SKM-1 treated with dmso at 0.1 percent for 144 hours (cell line): ENCODE measurements around the gene MICAL2.
A peak's percentile ranks its signal among the peaks of the same experiment; 100 is the strongest.

Experiments used
- DNase-seq: peaks from one replicate; lab custom pipeline; 2025; ENCODE audit not compliant: unreplicated experiment; lab: John Stamatoyannopoulos, UW

MICAL2 gene

DNA sequence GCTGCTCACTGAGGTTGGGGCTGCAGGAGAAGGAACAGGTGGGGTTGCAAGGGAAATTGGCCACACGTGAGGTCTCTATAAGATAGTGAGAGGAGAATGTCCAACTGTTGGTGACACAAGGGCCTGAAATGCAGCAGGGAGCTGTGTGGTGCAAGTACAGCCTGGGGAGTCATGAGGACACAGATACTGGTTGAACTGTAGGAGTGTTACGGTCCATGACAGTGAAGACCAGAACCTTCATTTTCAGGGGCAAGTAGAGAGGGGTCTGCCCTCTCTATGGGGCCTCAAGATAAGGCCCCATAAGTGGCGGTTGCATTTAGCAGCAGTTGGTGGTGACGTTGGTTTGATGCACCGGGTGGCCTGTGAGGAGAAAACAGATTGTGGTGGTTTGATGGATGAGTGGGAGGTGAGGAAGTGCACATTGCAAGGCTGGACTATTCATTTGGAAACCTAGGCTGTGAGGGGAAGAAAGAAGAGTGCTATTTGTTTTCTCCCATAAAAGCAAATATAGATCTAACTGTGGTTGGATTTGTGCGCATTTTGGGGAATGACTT is 39.4 kb downstream of the MICAL2 start:
- DNase-seq = no peak

DNA sequence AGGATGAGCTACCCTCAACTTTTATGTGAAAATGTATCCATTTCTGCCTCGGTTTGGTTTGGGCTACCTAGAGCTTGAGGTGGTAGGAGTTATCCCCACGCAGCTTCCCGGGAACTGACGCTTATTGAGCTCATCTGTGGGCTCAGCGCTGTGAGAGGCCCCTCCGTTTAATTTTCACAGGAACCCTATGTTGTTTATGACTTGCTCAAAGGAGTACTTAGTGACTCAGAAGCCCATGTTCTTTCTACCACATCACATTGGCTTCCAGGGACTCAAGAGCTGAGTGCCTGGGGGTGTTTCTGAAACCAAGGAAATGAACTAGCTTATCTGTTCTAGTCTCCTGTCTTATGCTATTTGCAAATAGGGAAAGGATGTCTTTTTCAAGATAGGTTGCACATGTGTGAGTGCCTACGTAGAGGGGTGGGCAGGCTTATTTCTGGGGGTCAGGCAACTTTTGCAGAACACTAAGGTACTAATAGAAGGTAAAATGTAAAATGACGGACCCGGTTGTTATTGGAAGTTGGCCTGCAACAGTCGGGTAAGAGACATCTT is 40.5 kb downstream of the MICAL2 start:
- DNase-seq = no peak

DNA sequence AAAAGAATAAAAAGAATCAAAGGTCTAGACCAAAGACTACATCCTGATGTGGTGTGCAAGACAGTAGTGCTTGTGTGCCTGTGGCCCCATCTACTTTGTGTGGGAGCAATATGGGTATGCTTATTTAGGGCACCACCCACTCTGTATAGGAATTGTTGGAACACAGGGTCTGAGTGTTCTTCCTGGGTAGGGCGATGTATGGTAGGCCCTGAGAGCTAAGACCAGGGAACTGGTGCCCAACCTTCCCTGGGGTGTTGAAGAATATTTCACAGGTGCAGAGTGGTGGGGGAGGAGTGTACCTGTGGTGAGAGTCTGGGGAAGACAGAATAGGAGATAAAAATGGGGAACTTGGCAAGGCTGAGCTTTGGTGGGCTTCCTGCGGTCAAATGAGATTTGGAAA is 41.9 kb downstream of the MICAL2 start:
- no peak for DNase-seq

DNA sequence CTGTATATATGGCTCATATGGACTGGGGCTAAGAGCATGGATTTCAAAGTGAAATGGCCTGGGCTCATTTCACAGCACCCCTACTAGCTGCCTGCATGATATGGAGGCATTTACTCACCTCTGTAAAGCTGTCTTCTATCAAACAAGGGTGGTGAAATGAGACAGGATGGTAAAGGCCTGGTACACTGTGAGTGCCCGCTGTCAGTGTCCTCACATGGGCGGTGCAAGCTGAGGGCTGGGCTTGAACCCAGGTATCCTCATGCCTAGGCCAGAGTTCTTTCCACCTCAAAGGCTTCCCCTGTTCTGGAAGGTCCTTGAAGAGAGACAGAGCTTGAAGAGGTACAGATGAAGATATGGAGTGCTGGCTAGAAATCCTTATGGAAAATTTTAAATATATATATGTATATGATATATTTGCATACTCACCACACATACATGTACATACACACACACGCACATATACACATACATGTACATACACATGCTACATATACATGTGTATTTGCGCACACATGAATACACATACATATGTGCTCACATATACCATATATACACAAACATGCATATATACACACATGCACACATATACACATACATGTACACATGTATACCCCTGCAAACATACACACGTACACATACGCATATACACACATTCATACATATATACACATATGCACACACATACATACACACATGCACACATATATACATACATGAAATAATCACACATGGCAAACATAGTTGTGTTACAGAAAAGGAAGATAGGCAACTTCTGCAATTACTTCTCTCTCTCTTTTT is 44.7 kb downstream of the MICAL2 start:
- DNase-seq = no peak

DNA sequence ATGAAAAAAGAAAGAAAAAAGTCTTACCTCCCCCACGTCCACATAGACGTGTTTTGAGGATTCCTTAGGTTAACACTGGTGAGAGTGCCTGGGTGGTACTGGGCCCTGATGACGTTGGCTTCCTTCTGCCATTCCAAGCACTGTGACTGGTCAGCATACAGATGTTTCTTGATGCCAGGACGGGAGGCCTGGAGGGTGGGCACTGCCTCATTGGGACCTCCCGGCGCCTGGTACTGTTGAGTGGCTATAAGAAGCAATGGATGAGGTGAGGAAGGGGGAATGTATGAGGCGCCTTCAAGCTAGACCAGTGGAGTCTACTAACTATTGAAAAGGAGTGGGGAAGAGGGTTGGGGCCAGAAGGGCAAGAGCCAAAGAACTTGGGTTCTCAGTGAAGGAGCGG is 45.3 kb downstream of the MICAL2 start:
- DNase-seq = no peak

DNA sequence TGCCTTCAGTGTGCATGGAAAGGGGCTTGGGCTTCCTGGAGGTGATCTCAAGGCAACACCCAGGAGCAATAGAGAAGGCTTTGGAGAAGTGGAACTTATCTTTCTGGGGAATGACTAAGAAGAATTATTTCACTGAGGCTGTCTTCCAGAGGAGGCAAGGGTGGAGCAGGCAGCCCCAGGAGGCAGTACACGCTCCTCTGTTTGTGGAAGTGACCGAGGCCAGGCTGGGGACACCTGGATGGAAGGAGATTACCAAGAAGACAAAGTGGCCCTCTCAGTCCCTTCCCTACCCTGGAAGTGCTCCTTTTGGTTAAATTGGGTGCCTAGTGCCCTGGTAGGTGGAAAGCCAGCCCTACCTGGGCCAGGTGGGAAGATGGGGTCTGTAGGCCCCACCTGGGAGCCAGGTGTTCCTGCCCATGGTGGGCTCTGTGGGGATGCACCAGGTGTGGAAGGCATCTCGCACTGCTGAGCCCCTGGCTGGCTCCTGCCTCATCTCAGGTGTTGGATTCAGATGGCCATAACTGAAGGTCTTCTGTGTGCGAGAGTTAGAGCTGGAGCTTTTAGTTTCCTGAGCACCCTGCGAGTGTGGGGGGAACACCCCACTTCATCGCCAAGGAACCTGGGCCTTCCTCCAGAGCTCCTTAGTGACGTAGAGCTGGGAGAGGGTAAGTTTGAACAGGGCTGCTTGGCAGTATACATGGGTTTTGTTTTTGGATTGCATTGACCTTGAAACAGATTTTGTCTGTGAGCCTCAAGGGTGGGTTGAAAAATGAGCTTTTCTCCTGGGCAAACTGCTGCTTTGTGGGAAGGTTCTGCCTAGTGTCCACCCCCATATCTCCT is 46.1 kb downstream of the MICAL2 start:
- DNase-seq = no peak

DNA sequence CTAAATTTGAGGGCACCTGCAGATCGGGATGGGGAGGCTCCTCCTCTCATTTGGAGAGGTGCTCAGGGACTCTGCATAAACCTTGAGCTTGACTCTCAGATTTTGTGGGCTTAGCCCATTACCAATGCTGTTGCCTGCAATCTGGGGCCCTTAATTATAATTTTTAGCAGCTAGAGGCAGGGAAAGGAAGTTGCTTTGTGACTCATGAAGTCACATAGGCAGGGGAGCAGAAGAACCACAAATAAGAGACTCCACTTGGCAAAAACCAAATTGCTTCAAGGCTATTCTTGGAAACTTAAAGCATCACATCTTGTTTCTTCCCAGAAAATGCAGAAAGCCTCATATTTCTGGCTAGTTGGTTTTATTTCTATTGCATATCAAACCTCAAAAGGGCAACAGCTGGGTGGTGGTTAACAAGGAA is 46.9 kb downstream of the MICAL2 start:
- DNase-seq = peak; percentile 29

DNA sequence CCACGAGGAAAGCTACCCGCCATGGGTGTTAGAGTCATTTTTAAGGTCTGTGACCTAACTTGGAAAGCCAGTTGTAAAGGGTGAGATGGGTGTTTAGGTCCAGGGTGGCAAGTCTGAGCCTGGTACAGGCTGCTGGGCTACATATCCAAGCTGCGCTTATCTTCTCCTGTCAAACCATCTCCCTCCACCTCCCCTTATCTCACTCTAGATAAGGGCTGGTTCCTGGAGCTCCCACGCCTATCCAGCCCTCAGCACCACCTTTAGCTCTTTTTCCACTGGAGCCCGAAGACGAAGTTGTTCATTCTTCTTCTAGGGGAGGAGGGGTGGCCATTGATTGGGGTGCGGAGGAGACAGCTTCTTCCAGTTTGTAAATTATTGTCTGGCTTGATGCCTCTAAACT is 48.5 kb downstream of the MICAL2 start:
- DNase-seq = no peak

DNA sequence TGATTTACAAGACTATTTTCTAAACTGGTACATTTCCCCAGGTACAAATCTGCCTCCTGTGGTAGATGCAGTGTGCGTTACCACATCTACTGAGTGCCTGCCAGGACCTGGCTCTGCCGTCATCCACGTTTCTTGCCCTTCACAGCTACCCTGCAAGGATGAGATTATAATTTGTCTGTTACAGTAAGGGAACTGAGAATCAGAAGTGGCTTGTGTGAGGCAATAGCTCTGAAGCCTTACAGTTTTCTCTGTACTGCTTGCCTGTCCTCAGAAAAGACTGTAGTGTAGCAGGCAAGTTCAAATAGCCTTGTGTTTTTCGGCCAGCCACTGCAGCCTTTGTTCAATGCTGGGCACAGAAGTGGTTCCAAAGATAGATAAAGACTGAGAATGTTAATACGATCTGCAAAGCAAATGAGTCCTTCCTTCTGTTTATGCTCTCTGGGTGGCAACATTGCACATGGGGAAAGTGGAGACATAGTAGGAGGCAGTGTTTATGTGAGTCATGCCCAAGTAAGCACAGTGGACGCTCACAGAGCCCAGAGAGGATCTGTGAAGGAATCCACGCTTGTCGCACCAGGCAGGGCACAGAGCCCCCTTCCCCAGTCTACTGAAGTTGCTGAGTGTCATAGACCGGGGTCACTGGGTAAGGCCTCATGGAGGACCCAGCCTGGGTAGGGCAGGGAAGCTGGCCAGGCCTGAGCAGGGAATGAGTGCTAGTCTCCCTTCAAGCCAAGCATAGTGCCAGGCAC is 49.1 kb downstream of the MICAL2 start:
- peak; percentile 54 for DNase-seq

DNA sequence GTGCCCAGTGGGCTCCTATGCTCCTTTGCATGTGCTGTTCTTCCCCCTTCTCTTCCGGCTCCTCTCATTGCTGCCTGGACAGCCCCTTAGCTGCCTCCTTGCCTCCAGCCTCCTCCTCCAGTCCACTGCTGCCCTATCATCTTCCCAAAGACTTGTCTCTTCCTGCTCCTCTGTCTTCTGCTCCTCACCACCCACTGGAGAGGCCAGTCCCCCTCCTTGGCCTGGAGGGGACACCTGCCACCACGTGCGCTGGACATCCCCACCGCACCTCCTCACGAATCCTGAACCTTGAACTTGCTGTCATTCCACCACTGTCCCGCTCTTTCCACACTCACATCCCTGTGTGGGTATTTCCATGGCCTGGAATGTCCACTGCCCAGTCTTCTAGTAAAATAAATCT is 49.8 kb downstream of the MICAL2 start:
- DNase-seq = no peak

DNA sequence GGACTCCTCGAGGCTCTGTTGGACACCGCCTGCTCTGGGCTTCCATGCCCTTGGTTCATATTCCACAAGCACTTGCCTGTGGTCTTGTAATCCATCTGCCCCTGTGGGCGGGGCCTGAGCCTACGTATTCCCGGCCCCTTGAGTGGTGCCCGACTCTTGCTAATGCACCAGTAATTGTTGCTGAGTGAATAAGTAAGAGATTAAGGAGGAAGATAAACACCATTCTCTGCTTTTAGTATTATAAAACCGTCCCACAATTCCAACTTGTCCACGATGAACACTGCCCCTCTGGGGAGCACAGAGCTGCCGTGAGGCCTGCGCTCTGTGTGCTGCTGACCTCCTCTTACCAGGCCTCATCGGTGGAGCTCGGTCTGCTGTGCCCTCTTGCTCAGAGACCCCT is 50.3 kb downstream of the MICAL2 start:
- no peak for DNase-seq

DNA sequence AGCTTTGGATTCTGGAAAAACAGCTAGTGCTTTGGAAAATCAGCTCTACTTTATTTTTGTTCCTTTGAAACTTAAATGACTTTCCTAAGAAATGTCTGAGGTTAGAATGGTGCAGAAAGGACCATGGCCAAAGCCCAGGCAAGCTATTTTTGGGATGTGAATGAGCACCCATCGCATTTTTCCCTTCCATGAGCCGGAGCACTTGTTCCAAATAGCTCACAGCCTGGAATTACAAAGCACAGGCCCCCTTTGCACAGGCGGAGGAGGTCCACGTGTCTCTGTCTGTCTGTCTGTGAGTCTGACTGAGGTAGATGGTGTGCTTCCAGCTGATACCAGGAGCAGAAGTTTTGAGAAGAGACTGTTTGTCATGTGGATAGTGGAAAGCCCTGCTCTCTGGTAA is 50.7 kb downstream of the MICAL2 start:
- DNase-seq = no peak

DNA sequence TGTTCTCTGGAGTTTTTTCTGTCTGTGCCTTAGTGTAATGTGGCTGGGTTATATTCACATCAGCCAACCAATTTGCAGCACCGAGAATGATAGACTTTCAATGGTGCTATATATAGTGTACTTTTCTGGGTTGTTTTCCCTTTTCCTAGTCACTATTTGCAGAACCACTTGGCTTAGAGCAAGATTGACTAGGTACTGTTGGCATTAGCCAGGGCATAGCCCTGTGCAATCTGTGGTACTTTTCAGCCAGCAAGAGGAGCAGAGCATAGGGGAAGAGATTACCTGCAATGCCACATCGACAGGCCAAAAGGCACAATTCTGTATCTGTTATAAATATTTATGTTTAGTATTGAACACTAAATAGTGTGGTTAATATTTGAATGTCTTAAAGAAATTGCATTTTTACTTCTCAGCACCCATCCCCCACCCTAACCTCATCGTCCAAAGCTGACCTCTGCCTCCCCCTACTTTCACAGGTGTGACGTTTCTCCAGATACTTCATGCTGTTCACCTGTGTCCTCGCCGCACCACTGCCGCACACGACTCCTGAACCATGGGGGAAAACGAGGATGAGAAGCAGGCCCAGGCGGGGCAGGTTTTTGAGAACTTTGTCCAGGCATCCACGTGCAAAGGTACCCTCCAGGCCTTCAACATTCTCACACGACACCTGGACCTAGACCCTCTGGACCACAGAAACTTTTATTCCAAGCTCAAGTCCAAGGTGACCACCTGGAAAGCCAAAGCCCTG is 51.4 kb downstream of the MICAL2 start:
- DNase-seq = no peak

DNA sequence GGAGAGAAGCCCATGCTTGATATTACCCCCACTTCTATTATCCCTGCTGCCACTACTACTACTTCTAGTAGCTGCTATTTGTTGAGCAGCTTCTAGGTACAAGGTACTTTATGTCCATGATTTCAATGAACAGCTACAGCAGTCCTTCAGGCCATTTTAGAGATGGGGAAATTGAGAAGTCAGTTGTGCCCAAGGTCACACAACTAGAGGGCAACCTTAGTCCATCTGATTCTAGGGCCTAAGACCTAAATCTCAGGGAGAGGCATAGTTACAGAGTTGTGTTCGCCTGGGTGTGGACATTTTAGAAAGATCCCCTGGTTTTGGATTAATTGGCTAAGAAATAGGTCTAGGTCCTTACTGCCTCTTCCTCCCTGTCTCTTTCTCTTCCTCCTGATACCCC is 52.3 kb downstream of the MICAL2 start:
- no peak for DNase-seq

DNA sequence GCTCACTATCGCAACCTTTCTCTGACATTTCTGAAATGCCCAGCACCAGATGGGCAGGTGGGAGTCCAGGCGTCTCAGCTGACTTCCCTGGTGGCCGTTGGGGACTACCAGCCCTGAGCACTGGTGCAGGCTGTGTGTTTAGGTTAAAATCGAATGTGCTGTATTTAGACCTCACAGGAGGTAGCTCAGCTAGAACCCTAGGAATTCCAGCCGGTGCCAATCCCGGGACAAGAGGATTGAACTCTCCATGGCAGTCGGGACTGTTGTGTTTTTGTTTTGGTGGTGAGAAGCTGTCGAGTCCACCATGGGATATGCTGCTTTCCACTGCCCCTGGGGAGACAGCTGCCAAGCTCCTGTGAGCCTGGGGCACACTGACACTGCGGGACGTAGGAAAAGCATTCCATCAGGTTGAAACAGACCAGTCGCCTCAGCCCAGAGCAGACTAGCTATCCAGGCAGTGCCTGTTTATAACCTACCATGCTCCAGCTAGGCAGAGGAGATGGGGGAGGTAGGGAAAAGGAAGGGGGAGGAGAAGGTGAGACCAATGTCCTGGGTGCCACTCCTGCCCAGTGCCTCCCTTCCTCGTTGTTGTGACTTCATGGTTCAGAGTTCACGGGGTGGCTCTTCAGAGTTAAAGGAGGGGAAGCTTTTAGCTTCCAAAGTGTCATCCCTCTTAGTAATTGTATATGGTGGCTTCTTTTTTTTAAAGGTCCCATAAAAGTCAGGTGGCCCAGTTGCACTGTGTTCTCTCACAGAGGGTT is 53.0 kb downstream of the MICAL2 start:
- DNase-seq = no peak

DNA sequence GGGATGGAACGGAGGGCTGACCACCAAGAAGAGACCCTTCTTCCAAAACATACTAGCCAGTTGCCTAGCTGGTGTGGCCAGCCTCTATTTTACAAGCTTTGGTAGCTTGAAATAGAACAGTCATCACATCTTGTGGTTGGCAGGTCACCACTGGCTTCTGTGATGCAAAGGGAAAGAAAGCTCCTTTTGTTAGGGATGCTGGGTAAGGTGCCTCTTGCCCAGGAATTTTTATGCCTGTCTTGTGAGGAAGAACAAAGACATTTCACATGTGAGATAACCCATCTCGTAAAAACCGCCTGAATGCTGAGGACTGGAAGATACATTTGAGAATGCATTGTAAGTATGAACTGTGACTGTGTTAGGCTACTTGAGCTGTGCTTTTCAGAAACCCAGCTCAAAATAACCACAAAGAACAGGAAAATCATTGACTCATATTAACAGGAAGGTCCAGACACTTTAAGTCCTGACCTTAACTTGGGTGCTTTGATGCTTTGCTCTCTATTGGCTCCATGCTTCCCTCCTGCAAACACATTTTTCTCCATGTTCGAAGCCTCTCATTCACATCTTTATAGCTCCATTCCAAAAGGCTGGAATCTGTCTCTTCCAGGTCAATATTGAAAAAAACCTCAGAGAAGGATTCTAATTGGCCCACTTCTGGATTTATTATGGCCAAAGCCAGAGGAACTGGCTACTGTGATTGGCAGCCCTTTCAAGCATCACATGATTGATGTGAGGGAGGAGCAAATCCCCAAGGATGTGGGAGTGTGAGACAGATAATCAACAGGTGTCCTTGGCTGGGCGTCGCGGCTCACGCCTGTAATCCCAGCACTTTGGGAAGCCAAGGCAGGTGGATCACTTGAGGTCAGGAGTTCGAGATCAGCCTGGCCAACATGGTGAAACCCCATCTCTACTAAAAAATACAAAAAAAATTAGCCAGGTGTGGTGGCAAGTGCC is 53.9 kb downstream of the MICAL2 start:
- DNase-seq = no peak

DNA sequence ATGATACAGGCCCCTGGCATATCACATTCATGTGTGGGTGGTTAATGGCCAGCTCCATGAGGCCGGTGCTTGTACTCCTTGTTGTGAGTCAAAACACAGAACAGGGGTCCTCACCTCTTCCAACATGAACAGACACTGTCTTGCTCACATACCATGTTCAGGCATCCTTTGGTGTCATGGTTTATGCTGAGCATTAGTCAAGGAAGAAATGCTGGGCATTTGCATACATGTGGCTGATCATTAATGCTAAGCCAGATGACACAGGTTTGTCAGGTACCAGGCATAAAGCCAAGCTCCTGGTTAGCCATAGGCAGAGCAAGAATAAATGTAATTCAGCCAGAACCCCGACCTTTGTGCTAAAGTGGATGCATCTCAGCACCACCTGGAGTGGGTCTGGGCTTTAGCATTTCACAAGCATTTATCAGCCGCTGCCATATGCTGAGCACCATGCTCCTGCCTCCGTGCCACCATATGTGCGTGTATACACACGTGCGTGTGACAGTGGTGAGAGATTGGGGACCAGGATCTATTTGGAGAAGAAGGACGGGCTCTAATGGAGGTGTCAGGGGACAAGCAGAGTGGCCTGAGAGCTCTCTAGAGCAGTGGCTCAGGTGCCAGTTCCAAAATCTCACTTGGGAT is 55.0 kb downstream of the MICAL2 start:
- DNase-seq = no peak
